Measurements from ENCODE around the gene EEF2.

EEF2 gene

DNA sequence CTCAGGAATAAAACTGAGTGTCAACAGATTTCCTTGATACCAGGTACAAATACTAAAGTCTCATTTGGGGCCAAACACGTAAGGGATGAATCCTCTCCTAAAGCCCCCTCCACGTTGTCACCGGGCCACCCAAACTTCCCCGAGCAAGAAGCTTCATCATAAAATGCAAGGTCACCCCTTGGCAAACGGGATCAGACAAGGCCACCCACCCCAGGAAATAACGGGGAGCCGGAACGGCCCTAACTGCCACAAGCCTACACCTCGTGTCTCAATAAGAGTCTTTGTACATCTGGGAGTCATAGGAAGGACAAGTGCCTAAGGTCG lies 717 bp downstream of the EEF2 start:
- DNase-seq, result no peak

DNA sequence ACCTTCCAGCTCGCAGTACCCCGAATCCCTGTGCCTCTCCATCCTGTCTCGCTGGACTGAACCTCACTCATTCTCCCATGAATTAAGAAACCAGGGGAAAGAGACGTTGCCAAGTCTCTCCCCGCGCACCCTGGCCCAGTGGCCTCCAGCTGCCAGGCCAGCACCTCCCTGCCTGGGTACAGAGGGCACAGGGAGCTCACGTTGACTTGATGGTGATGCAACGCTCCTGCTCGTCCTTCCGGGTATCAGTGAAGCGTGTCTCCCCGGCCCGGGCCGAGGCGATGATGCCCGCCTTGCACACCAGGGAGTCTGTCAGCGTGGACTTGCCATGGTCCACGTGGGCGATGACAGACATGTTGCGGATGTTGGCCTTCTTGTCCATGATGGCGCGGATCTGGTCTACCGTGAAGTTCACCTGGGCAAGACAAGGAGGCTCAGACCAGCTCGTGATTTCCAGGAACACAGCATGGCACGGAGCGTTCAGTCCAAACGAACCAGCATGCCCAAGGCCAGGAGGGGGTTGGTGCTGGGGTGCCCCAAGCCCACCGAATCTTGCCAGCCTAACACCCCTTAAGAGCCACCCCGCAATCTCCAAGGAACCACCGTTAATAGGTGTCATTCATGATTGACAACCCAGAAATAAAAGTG lies 1.2 kb downstream of the EEF2 start:
- peak in 1 of 5 experiments; percentile 65 for DNase-seq

DNA sequence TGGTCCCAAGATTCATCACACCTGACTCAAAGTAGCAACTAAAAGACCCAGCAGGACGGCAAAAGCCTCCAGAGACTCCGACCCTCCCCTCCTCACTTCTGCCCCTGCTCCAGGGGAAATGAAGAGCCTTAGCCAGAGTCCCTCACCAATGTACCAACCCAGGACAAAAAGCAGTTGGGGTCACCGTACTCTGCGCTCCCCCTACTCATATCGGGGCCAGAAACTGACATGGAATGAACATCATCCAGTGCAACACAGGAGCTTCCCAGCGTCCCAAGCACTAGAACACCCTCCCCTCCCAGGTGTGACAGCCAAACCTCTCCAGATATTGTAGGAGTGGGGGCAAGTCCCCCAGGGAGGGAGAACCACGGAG lies 1.7 kb downstream of the EEF2 start:
- no peak for DNase-seq

DNA sequence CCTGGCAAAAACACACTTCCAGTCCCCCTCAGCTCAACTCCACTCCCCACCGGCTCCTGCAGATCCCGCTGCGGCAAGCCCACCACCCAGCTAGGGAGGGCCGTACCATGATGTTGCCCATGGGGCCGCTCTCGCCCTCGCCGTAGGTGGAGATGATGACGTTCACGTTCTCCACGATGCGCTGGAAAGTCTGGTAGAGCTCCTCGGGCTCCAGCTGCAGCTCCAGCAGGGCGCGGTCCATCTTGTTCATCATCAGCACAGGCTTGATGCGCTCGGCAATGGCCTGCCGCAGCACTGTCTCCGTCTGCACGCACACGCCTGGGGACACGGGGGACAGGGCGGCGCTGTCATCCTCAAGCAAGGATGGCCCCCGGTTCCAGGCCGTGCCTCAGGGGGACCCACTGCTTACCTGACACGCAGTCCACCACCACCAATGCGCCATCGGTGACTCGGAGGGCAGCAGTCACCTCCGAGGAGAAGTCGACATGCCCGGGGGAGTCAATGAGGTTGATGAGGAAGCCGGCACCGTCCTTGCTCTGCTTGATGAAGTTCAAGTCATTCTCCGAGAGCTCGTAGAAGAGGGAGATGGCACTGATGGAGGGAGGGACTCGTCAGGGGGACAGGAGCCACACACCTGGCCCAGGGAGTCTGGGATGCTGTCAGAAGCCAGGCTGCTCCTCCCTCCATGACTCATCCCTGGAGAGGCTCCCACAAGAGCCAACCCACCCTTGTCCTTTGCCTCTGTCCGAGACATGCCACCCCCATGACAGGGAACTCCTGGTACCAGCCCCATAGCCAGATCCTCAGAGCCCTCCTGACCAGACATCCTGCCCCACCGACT lies 2.3 kb downstream of the EEF2 start:
- DNase-seq, result no peak

DNA sequence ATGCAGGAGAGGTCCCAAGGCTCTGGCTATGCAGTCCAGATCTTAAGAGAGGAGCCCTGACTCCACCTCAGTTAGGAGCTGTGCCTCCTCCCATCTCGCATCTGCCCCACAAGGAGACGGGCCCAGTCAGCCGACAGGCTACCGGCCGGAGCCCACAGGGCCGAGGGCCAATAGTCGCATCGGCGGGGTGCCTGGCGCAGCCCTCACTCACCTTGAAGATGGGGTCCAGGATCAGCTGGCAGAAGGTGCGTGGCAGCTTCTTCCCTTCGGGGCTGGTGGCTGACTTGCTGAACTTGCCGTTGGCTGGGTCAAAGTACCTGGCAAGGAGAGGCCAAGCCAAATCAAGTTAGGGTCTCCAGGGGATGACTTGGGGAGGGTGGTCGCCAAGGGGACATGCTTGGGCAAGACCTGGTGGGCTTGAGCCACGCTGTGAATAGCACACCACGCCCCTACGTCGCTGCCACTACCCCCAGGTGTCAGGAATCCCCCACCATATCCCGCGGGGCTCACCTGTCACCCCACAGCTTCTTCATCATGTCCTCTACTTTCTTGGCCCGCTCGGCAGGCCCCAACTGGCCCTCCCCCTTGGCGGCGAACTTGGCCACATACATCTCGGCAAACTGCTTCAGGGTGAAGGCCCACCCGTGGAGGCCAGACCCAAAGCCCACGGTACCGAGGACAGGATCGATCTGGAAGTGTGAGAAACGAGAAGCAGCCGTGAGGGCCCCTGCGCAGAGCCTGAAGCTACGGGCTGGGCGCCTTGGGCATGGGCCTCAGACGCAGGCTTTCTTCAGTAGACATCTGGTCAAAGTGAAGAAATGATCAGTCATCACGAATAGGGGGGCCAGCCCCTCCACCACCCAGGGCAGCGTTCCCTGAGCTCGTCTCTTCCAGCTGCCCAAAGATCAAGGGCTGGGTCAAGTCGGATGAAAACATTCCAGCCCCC lies 3.3 kb downstream of the EEF2 start:
- no peak for DNase-seq

DNA sequence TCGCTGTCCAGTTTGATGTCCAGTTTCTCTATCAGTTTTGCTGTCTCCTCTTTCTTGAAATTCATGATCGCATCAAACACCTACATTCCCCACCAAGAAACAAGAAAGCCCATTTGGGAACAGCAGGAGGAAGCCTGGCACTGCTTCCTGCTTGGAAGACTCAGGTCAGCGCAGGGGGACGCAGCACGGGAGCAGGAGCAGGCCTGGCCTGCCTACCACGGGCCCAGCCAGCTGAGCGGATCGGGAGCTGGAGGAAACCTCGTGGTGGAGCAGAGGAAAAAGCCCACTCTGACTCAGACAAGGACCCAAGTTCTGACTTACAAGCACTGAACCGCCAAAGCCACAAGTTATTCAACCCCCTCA lies 3.9 kb downstream of the EEF2 start:
- DNase-seq, result no peak

DNA sequence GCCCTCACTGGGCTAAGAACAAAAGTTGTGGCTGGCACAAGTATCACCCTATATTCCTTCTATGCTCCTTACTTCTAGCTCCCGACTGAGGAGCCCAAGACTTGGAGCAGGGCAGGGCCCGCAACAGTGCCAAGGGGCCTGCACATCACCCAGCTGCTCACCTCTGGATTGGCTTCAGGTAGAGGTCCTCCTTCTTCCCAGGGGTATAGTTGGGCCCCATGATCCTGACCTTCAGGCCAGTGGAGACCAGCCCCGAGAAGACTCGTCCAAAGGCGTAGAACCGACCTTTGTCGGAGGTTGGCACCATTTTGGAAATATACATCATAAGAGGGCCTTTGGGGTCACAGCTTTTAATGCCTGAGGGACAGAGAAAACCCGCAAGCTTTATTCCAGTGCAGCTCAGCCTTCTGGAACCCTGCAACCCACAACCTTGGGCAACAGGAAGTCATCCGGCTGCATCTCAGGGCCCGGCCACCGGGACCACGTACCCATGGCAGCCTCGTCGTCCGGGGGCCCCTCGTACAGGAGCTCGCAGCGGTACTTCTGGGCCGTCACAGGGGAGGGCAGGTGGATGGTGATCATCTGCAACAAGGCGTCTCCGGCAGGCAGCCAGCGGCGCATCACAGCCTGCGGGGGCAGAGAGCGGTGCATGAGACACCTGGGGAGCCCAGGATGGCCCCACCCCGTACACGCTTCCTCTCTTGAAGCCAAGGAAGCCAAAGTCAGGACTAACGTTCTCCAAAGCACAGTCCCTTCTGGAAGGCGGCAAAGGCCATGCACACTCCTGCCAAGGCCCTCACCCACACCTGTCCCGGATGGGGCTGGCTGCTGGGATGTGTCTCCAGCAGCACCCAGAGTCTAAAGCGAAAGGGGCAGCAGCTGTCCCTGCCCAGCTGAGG lies 4.7 kb downstream of the EEF2 start:
- DNase-seq, result no peak

DNA sequence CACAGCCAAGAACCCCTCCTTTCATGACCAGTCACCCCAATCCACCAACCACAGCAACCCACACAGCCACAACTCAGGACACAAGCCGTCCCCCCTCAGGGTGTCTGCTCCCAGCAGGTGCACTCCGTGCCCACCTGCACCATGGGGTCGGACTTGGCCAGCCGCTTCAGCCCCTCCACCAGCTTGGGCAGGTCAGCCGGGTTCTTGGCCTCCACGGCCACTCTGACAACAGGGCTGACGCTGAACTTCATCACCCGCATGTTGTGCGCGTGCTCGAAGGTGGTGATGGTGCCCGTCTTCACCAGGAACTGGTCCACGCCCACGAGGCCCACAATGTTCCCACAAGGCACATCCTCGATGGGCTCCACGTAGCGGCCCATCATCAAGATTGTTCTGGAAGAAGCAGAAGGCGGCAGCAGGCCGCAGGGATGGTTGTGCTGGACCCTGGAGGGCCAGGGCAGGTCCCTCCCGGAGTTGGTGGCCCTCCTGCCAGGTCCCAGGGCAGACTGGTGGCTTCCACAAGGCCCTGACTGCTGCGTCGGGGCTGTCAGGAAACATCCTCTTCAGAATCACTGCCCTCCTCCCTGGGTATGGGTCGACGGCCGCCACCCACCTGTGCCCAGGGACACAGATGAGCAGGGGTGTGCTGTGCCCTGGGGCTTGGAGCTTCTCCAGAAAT lies 5.5 kb downstream of the EEF2 start:
- no peak for DNase-seq

DNA sequence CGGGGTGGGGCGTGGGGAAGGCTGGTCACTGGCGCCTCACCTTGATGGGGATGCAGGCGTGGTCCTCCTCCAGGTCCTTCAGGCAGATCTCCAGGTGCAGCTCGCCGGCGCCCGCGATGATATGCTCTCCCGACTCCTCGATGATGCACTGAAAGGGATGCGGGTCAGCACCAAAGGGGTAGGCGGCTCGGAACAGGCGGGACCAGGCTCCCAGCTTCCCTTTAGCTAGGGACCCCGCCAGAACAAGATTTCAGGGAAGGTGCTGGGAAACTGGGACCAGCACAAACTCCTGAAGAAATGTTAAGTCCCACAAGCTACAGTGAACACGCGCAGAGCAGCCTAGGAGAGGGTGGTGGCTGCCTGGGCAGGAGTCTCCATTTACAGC lies 6.0 kb downstream of the EEF2 start:
- no peak for DNase-seq

DNA sequence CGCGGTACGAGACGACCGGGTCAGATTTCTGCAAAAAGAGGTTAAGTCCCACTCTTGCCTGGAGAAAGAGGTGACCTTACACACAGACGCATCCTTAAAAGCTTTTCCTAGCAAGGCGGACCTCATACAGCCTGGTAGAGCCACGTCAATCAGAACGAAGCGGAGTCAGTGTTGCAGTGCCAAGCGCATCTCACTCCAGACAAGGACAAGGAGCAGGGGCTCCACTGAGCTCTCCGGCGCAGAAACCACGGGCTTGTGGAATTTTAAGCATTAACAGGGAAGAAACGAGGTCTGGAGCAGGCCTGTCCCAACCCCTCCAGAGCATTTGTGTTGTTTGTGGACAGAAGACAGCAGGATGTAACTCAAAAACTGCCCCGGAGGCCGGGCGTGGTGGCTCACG lies 7.1 kb downstream of the EEF2 start:
- no peak for DNase-seq

DNA sequence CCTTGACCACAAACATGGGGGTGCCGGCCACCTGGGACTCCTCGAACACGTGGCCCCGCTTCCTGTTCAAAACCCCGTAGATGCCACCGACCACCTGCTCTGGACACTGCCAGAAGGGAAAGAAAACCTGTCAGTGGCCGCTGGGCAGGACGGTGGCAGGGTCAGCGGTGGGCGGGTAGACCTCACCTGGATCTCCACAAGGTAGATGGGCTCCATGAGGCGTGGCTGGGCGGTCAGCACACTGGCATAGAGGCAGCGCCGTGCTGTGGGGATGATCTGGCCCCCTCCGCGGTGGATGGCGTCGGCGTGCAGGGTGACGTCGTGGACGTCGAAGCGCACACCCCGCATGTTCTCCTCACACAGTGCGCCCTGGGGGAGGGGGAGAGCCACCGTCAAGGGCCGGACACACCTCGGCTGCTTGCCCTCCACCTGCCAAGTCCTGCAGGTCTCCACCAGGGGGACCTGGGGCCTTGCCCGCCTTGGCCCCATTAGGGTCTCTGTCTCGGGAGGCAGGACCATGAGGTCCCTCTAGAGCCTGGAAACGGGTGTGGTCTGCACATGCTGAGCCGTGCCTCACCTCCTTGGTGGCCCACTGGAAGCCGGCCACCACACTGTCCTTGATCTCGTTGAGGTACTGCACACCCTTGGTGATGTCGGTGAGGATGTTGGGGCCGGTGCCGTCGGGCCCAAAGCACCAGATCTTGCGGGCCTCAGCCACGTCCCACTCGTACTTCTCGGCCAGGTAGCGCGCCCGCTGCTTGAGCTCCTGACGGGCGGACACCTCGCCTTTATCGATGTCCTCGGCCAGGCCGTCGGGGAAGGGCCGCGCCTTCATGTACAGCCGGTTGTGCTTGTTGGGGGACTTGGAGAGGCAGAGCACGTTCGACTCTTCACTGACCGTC lies 7.8 kb downstream of the EEF2 start:
- DNase-seq, result peak in 1 of 5 experiments; percentile 18

DNA sequence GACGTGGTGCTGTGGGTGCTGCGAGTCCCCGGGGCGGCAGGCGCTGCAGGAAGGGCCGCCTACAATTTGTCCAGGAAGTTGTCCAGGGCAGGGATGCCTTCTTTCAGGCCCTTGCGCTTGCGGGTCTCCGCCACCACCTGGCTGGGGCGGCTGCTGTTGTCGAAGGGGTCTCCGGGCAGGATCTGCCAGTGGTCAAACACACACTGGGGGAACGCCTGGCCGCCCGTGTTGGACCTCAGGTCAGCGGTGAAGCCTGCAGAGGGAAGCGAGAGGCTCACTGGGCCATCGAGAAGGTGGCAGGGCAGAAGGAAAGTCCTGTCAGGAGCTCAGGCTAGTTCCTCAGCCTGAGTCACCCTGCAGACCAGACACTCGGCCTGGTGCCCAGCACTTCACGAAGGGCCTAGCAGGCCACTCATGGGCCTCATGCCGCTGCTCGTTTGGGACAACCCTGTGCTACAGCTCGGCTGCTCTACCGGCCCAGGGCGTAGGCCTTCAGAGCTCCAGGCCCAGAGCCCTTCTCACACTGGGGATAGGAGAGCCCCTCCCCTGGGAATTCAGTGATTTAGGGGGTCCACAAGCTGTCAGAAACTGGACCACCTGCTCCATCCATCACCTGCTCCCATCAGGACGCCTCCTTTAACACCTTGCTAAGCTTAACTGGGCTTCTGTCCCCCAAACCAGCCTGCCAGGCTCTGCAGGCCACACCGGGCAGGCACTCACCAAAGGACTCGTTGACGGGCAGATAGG lies 8.6 kb downstream of the EEF2 start:
- DNase-seq, result no peak

DNA sequence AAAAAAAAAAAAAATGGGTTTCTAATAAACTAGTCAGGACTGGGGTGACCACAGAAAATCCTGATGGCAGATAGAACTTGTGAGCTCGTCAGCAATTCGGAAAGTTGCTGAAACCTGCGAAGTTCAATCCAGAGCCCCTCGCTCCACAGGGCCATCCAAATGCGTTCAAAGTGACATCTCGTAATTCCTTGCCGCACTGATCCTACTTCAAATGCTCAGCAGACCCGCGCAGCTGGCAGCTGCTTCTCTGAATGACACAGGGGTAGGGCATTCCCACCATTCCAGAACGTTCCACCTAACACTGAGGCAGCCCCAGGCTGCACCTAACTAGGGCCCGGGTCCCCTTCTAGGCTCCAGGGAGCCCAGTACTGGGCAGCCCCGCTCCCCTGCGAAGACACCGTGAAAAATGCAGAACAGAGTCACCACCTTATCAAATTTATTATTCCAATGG lies 9.6 kb downstream of the EEF2 start:
- DNase-seq, result no peak

DNA sequence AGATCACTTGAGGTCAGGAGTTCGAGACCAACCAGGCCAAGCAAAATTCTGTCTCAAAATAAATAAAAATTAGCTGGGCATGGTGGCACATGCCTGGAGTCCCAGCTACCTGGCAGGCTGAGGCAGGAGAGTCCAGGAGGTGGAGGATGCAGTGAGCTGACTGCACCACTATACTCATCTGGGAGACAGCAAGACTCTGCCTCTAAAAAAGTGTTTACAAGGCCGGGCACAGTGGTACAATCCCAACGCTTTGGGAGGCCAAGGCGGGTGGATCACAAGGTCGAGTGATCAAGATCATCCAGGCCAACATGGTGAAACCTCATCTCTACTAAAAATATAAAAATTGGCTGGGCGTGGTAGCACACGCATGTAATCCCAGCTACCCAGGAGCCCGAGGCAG lies 10.1 kb downstream of the EEF2 start:
- DNase-seq, result no peak

DNA sequence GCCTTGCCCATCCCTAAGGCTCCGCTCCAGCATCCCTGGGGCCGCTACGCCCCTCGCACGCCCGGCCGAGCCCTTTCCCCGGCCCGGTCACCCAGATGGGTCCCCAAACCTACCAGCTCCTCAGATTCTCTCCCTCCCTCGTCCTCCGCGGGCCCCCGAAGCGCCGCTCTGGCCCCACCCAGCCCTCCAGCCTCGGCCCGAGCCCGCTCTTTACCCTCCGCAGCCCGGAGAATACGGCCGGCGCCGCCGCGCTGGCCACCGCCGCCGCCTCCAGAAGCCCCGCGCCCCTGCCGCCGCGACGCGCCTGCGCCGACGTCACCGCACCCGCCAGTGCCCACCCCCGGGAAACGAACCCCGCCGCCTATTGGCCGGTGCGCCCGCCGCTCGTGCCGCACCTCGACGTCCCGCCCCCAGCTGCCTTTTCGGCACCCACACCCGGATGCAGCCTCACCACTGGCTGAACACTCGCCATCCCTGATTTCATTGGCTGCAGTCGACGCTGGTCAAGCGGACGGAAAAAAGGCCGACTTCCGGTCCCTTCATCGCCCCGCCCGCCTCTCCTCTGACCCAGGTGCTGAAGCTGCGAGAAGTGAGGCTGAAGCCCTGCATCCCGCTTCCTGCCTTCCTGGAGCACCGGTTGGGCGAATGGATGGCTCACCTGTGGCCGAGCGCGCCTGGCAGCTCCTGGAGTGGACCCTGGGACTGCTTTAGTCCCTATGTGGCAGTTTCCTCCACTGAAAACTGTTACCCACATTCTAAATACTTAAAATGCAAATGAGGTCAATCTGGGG lies 14.3 kb downstream of the EEF2 start, which contains the start of gene DAPK3:
TSS of gene DAPK3 (minus strand) at position 292 of the 791 bp plus-strand sequence. CDS start 1,364 bp downstream, outside the sequence.
- peak; percentile 77 to 96 (median 85) for DNase-seq

DNA sequence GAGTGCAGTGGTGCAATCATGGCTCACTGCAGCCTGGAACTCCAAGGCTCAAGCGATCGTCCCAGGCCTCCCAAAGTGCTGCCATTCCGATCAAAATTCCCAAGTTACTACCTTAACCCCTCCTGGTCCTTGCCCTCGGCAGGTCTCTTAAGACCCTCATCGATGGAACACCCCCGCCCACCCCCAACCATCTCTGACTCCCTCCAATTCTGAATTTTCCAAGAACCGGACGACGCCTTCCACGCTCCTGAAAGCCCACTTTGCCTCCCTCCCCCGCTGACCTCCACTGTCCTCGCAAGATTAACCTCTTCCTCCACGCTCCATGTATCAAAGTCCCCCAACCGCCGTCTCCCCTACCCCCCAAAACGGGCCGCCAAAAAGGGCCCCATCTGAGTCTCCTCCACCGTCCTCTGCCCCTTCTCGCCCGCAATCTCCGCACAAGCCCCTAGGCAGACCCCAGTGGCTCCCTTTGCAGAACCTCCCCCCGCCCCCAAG lies 14.9 kb downstream of the EEF2 start:
- no peak for DNase-seq

DNA sequence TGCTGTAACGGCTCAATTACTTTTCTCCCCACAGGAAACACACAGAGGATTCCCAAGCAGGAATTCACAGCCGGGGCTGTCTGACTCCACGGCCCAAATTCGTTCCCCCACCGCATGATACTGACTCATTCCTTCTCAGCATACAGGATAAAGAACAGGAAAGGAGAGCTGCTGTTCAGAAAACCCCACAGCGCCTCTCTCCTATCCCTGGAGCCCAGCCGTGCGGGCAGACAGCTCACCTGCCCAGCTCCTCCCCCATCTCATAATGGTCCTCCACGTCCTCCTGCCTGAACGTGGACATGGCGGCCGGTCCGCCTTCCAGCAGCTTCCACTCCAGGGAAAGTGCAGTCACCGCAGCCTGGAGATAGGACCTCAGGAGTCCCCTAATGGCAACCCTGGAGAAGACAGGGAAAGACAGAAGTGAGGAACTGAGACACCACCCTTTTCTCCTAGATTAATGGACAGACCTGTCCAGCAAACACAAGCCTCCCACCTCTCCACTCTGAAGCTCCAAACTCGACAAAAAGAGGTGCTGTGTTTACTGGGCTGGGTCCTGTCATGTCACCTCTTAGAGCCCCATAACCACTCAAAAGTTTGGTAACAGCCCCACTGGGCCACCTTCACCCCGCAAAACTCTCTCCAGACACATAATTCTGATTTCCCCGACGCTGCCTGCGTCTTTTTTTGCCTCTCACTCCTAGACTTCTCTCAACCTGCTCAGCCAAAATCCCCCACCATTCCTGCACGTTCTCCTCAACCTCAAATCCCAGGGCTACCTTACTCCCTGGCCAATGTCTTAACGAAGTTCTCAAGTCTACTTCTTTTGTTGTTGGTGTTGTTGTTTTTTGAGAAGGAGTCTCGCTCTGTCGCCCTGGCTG lies 15.6 kb downstream of the EEF2 start:
- no peak for DNase-seq
